Subcutaneous adipose tissue (tissue), 4 donors: ENCODE measurements around the gene EFL1. TPM values are rescaled to one million over a fixed set of nuclear protein-coding genes. Genes with fewer than 3 reads are reported as not detected.

Experiments used
- CTCF ChIP-seq: fragments of 450-650 bp; IDR thresholded peaks from one replicate; pipeline ENCODE4 v1.5.1; 2016; ENCODE audit warnings: low read depth, mild to moderate bottlenecking, control low read depth, antibody characterized with exemption, moderate library complexity
- total RNA-seq, 4 donors: library from RNA; depleted of rRNA; stranded (reverse); fragments of >200 nt; gene quantifications; one replicate each; pipeline ENCODE4 v1.1.0, GENCODE V29; 2016

EFL1 gene
- total RNA-seq, 4 donors from 2014 or later = 12.2 to 21.1 (median 16.6) TPM

- TF ChIP-seq CTCF = no peak
These were observed 132.8 kb downstream of the EFL1 start for GRCh38 chr15:82129761-82130160.

- no peak for TF ChIP-seq CTCF
These were observed 133.3 kb downstream of the EFL1 start for GRCh38 chr15:82129149-82129692.

GRCh38 chr15:82128401-82129148 lies 134.0 kb downstream of the EFL1 start:
- TF ChIP-seq CTCF = no peak

GRCh38 chr15:82127581-82127980 lies 135.0 kb downstream of the EFL1 start:
- no peak for TF ChIP-seq CTCF

- no peak for TF ChIP-seq CTCF
These were observed 136.2 kb downstream of the EFL1 start for GRCh38 chr15:82126346-82126745.

- TF ChIP-seq CTCF = no peak
These were observed 137.9 kb downstream of the EFL1 start for GRCh38 chr15:82124331-82125263.
